Mesendoderm (in vitro differentiated cells): ENCODE results near the gene ZCCHC14.
"Not testable (repeated sequence)": the region's sequence is repeated elsewhere in the genome, so short reads cannot be mapped to it uniquely, and the experiment has no call there.

Experiments
- DNase-seq: peaks from one replicate; pipeline ENCODE4 v3.0.0; 2013
- H2AK5ac ChIP-seq: 2 replicates; pipeline ENCODE4 v1.6.1; 2013; ENCODE audit warnings: low read length, inconsistent platforms
- H2BK120ac ChIP-seq: 2 replicates; pipeline ENCODE4 v1.6.1; 2013; ENCODE audit warnings: low read depth, mild to moderate bottlenecking, low read length, moderate library complexity, mixed read lengths
- H2BK15ac ChIP-seq: replicated peaks from 2 replicates; pipeline ENCODE4 v1.6.1; 2013; ENCODE audit warnings: low read depth, mild to moderate bottlenecking, moderate library complexity
- H2BK5ac ChIP-seq: 2 replicates; pipeline ENCODE4 v1.6.1; 2013; ENCODE audit warnings: low read length, inconsistent platforms
- H3K18ac ChIP-seq: 2 replicates; pipeline ENCODE4 v1.6.1; 2013; ENCODE audit warnings: mild to moderate bottlenecking, low read length, mixed read lengths
- H3K23ac ChIP-seq: one replicate; pipeline ENCODE4 v1.6.1; 2013; ENCODE audit warnings: low read length
- H3K27ac ChIP-seq: 2 replicates; pipeline ENCODE4 v1.5.1; 2013; ENCODE audit warnings: low read depth, mild to moderate bottlenecking, inconsistent platforms, low read length, moderate library complexity
- H3K27me3 ChIP-seq: 2 replicates; pipeline ENCODE4 v1.6.1; 2013; ENCODE audit warnings: low read length, control low read depth, mild to moderate bottlenecking, inconsistent platforms; ENCODE audit not compliant: insufficient read depth, poor library complexity
- H3K36me3 ChIP-seq: 2 replicates; pipeline ENCODE4 v1.6.1; 2013; ENCODE audit warnings: low read length, inconsistent platforms; ENCODE audit not compliant: control insufficient read depth, insufficient read depth
- H3K4ac ChIP-seq: one replicate; pipeline ENCODE4 v1.6.1; 2013; ENCODE audit warnings: low read depth, mild to moderate bottlenecking, low read length, moderate library complexity
- H3K4me1 ChIP-seq: 2 replicates; pipeline ENCODE4 v1.6.1; 2013; ENCODE audit warnings: low read depth, low read length, inconsistent platforms; ENCODE audit not compliant: control insufficient read depth
- H3K4me2 ChIP-seq: 2 replicates; pipeline ENCODE4 v1.6.1; 2013; ENCODE audit warnings: low read length
- H3K4me3 ChIP-seq: 2 replicates; pipeline ENCODE4 v1.5.1; 2013; ENCODE audit warnings: mild to moderate bottlenecking, low read length
- H3K56ac ChIP-seq: one replicate; pipeline ENCODE4 v1.6.1; 2013; ENCODE audit warnings: low read length
- H3K79me1 ChIP-seq: 2 replicates; pipeline ENCODE4 v1.6.1; 2013; ENCODE audit warnings: low read length, inconsistent platforms
- H3K79me2 ChIP-seq: 2 replicates; pipeline ENCODE4 v1.6.1; 2013; ENCODE audit warnings: mild to moderate bottlenecking, low read length; ENCODE audit not compliant: control insufficient read depth, insufficient read depth
- H3K9ac ChIP-seq: 2 replicates; pipeline ENCODE4 v1.6.1; 2013; ENCODE audit warnings: low read length, inconsistent platforms
- H4K5ac ChIP-seq: one replicate; pipeline ENCODE4 v1.6.1; 2013; ENCODE audit warnings: low read length
- H4K8ac ChIP-seq: one replicate; pipeline ENCODE4 v1.6.1; 2013; ENCODE audit warnings: low read depth, mild to moderate bottlenecking, control low read depth, low read length, moderate library complexity
- WGBS: extraction: QIAGEN DNeasy Blood & Tissue Kit; methylation state at CpG from one replicate; pipeline ENCODE4 v1.1.7; 2013; ENCODE audit warnings: low lambda C conversion rate, missing lambda C conversion rate; ENCODE audit not compliant: insufficient coverage; ENCODE audit errors: extremely low coverage; 5-methylcytosine and 5-hydroxymethylcytosine counted together

ZCCHC14 gene

GRCh38 chr16:87527055-87527724, 34.4 kb upstream of the ZCCHC14 start:
- no CpG with 5 or more reads among the region's 11 CpGs for WGBS
- Histone ChIP-seq H3K36me3 (no peaks in the 10 kb centered on the region), H3K27me3 (peaks cover 2% of the 10 kb centered on the region), H3K18ac (no peak overlapping the region), H3K4me1 (no peaks in the 10 kb centered on the region), H2BK120ac (no peak overlapping the region), H3K4me2 (no peak overlapping the region), H3K4me3 (no peak overlapping the region), H2AK5ac (no peak overlapping the region), H3K27ac (no peak overlapping the region), H4K8ac (no peak overlapping the region), H2BK5ac (no peak overlapping the region), H3K79me1 (no peaks in the 10 kb centered on the region), H3K4ac (no peak overlapping the region), H3K23ac (no peak overlapping the region), H4K5ac (no peak overlapping the region), H2BK15ac (no peak overlapping the region), H3K9ac (no peak overlapping the region), H3K79me2 (no peaks in the 10 kb centered on the region), H3K56ac (no peak overlapping the region)
- DNase-seq, result peak; percentile 14

GRCh38 chr16:87526238-87526947, 33.6 kb upstream of the ZCCHC14 start:
- no peak overlapping the region for H3K18ac ChIP-seq
- no peak overlapping the region for H2BK5ac ChIP-seq
- no peak overlapping the region for H2BK120ac ChIP-seq
- WGBS, result no CpG with 5 or more reads among the region's 6 CpGs
- H3K4me2 ChIP-seq, result no peak overlapping the region
- no peak overlapping the region for H3K27ac ChIP-seq
- no peak overlapping the region for H3K4me3 ChIP-seq
- H3K56ac ChIP-seq, result no peak overlapping the region
- H3K36me3 ChIP-seq, result no peaks in the 10 kb centered on the region
- H3K4me1 ChIP-seq, result no peaks in the 10 kb centered on the region
- no peak overlapping the region for H3K9ac ChIP-seq
- no peak overlapping the region for H4K5ac ChIP-seq
- peaks cover 2% of the 10 kb centered on the region for H3K27me3 ChIP-seq
- no peak overlapping the region for H2BK15ac ChIP-seq
- no peaks in the 10 kb centered on the region for H3K79me2 ChIP-seq
- H3K4ac ChIP-seq, result no peak overlapping the region
- H3K79me1 ChIP-seq, result no peaks in the 10 kb centered on the region
- DNase-seq, result no peak
- no peak overlapping the region for H4K8ac ChIP-seq
- H2AK5ac ChIP-seq, result no peak overlapping the region
- no peak overlapping the region for H3K23ac ChIP-seq

- H3K4me3 ChIP-seq, result no peak overlapping the region
- no peak overlapping the region for H3K23ac ChIP-seq
- H4K5ac ChIP-seq, result no peak overlapping the region
- no peak overlapping the region for H2AK5ac ChIP-seq
- H2BK120ac ChIP-seq, result no peak overlapping the region
- H3K36me3 ChIP-seq, result no peaks in the 10 kb centered on the region
- H3K9ac ChIP-seq, result no peak overlapping the region
- no peak overlapping the region for H3K56ac ChIP-seq
- no peak overlapping the region for H3K27ac ChIP-seq
- no peak overlapping the region for H3K18ac ChIP-seq
- H2BK5ac ChIP-seq, result no peak overlapping the region
- H3K79me2 ChIP-seq, result no peaks in the 10 kb centered on the region
- H3K79me1 ChIP-seq, result no peaks in the 10 kb centered on the region
- no peak overlapping the region for H4K8ac ChIP-seq
- H2BK15ac ChIP-seq, result no peak overlapping the region
- no peaks in the 10 kb centered on the region for H3K4me1 ChIP-seq
- DNase-seq, result no peak
- no peak overlapping the region for H3K4ac ChIP-seq
- H3K27me3 ChIP-seq, result peaks cover 2% of the 10 kb centered on the region
- no peak overlapping the region for H3K4me2 ChIP-seq
- no CpG with 5 or more reads among the region's 4 CpGs for whole genome bisulfite sequencing
Measured at GRCh38 chr16:87525352-87525751, 32.5 kb upstream of the ZCCHC14 start.

- H3K9ac ChIP-seq, result no peak overlapping the region
- DNase-seq, result no peak
- no peak overlapping the region for H3K4me2 ChIP-seq
- H3K36me3 ChIP-seq, result no peaks in the 10 kb centered on the region
- H3K27me3 ChIP-seq, result peaks cover 2% of the 10 kb centered on the region
- H3K4me1 ChIP-seq, result no peaks in the 10 kb centered on the region
- no peak overlapping the region for H3K4me3 ChIP-seq
- no peak overlapping the region for H3K27ac ChIP-seq
- no peak overlapping the region for H2AK5ac ChIP-seq
- WGBS, result 100% methylated on average over 3 of the region's 4 CpGs
- H3K18ac ChIP-seq, result no peak overlapping the region
- H3K79me1 ChIP-seq, result no peaks in the 10 kb centered on the region
- H2BK5ac ChIP-seq, result no peak overlapping the region
- H4K5ac ChIP-seq, result no peak overlapping the region
- no peaks in the 10 kb centered on the region for H3K79me2 ChIP-seq
- no peak overlapping the region for H2BK120ac ChIP-seq
- H3K4ac ChIP-seq, result no peak overlapping the region
- H3K56ac ChIP-seq, result no peak overlapping the region
- no peak overlapping the region for H3K23ac ChIP-seq
- H4K8ac ChIP-seq, result no peak overlapping the region
- H2BK15ac ChIP-seq, result no peak overlapping the region
Measured at GRCh38 chr16:87524407-87524806, 31.6 kb upstream of the ZCCHC14 start.

- H3K27me3 ChIP-seq, H3K23ac ChIP-seq, H2AK5ac ChIP-seq, H4K5ac ChIP-seq, H3K79me1 ChIP-seq, H4K8ac ChIP-seq, H2BK120ac ChIP-seq, H3K9ac ChIP-seq, H3K27ac ChIP-seq, H3K79me2 ChIP-seq, H2BK5ac ChIP-seq, H3K56ac ChIP-seq, H3K36me3 ChIP-seq, H3K4ac ChIP-seq, H2BK15ac ChIP-seq, H3K4me2 ChIP-seq, H3K4me1 ChIP-seq, DNase-seq, H3K4me3 ChIP-seq, H3K18ac ChIP-seq: not testable (repeated sequence)
- no CpG with 5 or more reads among the region's 6 CpGs for WGBS
Measured at GRCh38 chr16:87523605-87524004, 30.8 kb upstream of the ZCCHC14 start.
